Measurements from ENCODE around the gene AMMECR1L.
"Not testable (repeated sequence)": the region's sequence is repeated elsewhere in the genome, so short reads cannot be mapped to it uniquely, and the experiment has no call there.

AMMECR1L gene

DNA sequence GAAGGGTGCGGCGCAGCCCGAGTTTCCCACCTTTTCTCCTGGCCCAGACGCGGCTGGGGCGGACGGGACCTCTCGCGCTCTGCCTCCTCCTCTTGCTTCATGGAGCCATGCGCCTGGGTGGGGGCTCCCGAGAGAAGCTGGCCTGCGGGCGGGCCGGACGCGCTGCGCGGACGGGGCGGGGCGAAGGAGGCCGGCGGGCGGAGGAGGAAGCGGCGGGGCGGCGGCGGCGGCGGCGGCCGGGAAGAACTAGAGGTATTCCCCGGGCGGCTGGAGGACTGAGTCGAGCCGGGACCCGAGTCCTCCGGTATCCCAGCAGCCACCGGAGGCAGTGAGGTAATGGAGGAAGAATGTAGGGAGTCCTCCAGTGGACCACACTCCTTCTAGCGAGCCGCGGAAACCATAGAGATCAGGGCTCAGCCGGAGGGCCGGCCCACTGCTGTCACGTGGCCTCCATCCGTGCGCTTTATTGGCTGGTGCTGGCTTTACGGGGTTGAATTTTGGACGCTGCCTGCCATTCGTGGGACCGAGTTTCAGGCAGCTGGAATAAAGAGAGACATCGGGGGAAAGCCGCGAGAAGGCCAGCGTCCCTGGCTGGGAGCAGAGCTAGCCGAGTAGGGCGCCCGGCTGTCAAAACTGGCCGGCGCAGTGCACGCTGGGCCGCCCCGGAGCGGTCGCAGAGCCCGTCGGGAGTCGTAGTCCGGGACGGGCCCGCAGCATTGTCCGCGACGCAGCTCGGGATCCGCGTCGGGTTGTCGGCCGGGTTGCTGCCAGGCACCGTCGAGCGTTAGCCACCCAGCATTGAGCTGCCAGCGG is at the start of gene AMMECR1L:
Gene AMMECR1L (minus strand): TSS at position 177 of the 813 bp plus-strand sequence. CDS start 11,722 bp downstream, outside the sequence.
- not testable (repeated sequence) for DNase-seq

DNA sequence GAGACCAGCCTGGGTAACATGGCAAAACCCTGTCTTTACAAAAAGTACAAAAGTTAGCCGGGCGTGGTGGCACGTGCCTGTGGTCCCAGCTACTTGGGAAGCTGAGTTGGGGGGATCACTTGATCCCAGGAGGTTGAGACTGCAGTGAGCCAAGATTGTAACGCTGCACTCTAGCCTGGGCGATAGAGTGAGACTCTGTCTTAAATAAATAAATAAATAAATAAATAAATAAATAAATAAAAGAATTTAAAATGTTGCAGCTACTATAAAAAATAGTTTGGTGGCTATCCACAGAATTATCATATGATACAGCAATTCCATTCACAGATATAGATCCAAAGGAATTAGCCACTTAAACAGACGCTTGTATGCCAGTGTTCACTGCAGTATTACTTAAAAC is 49.6 kb upstream of the AMMECR1L start:
- DNase-seq, result no peak

DNA sequence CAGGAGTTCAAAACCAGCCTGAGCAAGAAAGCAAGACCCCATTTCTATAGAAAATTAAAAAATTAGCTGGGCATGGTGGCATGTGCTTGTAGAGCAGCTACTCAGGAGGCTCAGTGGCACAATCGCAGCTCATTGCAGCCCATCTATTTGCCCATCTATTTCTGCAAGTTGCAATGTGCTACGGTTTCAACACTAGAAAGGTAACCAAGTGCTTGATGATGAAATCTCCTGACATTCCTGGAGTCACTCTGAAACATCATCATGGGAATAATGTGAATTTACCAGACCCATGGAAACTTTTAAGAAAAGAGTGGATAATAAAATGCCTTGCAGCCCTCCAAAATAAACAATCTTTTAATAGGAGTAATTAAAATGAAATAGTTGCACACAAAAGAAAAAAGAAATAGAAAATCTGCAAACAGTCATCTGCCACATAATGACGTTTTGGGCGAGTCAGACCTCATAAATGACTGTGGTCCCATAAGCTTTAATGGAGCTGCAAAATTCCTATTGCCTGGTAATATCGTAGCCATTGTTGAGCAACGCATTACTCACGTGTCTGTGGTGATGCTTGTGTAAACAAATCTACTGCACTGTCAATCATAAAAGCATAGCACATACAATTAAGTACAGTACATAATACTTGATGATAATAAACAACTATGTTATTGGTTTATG is 46.6 kb upstream of the AMMECR1L start:
- DNase-seq, result no peak

DNA sequence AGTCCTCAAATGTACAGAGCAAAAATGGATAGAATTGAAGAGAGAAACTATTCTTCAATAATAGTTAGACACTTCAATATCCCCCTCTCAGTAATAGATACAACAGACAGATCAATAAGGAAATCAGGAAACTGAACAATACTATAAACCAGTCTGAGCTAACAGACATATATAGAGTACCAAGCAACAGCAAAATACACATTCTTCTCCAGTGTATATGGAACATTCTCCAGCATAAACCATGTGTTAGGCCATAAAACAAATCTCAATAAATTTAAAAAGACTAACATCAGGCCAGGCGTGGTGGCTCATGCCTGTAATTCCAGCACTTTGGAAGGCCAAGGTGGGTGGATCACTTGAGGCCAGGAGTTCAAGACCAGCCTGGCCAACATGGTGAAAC is 43.7 kb upstream of the AMMECR1L start:
- DNase-seq, result no peak

DNA sequence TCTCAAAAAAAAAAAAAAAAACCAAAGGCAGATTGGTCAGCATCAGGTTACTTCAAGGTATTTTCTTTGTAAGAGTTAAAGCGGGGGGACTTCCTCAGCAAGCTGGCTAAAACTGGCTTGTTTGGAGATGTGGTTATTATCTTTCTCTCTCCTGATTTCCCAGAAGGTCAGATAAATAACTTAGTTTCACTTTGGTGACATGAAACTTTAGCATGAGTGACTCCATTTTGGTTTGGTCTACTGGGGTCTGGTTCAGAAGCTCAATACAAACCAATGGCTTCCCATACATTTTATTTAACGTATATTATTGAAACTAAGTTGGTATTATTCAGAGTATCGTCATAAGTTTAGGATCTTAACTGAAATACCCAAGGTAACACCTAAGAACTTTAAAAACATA is 41.6 kb upstream of the AMMECR1L start:
- no peak for DNase-seq

DNA sequence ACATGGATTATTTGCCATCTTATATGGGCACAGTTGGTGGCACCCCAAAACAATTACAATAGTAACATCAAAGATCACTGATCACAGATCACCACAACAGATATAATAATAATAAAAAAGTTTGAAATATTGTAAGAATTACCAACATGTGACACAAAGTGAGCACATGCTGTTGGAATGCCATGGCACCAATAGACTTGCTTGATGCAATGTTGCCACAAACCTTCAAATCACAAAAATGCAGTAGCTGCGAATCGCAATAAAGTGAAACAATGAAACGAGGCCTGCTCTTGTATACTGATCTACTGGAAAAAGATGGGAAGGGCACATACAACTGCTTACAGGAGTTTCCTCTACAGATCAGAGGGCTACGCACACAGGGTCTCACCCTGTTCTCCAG is 32.2 kb upstream of the AMMECR1L start:
- DNase-seq, result no peak

DNA sequence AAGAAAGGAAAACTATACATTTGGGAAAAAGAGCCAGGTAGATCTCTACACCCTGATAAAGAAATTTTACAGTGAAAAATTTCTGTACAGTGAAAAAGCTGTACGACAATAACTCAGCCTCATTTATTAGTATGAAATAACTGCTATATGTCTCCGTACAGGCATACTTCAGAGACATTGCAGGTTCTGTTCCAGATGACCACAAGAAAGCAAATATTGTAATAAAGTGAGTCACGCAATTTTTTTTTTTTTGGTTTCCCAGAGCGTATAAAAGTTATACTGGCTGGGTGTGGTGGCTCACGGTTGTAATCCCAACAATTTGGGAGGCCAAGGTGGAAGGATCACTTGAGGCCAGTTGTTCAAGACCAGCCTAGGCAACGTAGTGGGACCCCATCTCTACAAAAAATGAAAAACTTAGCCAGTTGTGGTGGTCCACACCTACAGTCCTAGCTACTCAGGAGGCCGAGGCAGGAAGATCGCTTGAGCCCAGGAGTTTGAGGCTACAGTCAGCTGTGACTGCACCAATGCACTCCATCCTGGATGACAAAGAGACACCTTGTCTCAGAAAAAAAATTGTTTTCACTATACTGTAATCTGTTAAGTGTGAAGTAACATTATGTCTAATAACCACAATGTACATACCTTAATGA is 28.2 kb upstream of the AMMECR1L start:
- no peak for DNase-seq

DNA sequence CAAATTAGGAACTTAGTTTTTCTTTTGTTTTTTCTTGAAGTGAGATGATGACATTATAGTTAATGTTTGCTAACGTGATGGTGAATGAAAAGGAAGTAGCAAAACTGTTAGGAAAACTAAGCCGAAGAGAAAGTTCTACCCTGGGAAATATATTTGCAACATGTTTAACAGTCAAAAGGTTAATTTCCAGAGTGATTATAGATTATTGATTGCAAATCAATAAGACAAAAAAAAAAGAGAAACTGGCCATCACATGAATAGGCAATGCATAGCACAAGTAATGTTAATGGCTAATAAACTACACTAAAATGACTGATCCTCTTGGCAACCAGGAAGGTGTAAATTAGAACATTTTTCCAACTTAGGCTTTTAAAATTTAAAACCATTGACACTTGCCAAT is 26.0 kb upstream of the AMMECR1L start:
- no peak for DNase-seq

DNA sequence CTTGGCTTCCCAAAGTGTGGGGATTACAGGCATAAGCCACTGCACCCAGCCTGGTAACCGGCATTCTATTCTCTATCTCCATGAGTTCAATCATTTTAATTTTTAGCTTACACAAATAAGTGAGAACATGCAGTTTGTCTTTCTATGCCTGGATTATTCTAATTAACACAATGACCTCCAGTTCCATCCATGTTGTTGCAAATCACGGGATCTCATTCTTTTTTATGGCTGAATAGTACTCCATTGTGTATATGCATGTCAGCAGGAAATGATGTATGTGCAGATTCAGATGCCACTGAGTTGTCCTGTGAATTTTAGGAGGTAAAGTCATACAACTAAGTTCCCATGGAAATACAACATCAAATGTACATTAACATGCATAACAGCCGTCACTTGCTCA is 24.7 kb upstream of the AMMECR1L start:
- DNase-seq, result no peak

DNA sequence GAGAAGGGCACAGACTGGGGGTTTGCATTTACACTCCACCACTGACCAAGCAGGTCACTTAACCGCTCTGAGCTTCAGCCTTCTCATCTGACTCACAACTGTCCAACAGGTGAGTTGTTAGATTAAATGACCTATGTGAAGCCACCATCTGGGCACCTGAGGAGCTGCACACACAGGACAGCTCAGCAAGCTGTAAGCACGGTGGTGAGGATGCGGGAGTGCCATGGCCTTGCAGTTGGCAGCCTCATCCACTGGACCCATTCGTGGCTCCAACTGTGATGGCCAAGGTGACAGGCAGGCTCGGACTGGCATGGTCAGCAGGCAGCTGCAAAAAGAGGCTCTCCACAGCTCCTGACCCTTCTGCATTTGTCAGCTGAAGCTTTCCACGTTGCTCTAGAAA is 23.3 kb upstream of the AMMECR1L start:
- no peak for DNase-seq

DNA sequence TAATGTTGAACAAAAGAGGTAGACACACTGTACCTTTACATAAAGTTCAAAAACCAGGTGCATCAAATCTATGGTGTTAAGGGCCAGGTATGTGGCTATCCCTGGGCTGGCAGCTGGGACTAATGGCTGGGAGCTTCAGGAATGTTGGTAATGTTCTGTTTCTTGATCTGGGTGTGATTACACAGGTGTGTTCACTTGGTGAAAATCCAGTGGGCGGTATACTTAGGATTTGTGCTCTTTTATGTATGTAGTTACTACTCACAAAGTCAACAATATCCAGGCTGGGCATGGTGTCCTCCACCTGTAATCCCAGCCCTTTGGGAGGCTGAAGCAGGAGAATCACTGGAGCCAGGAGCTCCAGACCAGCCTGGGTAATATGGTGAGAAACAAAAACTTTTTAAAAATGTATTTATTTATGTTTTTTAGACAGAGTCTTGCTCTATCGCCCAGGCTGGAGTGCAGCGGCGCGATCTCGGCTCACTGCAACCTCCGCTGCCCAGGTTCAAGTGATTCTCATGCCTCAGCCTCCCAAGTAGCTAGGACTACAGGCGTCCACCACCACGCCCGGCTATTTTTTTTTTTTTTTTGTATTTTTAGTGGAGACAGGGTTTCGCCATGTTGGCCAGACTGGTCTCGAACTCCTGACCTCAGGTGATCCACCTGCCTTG is 22.1 kb upstream of the AMMECR1L start:
- DNase-seq, result not testable (repeated sequence)

DNA sequence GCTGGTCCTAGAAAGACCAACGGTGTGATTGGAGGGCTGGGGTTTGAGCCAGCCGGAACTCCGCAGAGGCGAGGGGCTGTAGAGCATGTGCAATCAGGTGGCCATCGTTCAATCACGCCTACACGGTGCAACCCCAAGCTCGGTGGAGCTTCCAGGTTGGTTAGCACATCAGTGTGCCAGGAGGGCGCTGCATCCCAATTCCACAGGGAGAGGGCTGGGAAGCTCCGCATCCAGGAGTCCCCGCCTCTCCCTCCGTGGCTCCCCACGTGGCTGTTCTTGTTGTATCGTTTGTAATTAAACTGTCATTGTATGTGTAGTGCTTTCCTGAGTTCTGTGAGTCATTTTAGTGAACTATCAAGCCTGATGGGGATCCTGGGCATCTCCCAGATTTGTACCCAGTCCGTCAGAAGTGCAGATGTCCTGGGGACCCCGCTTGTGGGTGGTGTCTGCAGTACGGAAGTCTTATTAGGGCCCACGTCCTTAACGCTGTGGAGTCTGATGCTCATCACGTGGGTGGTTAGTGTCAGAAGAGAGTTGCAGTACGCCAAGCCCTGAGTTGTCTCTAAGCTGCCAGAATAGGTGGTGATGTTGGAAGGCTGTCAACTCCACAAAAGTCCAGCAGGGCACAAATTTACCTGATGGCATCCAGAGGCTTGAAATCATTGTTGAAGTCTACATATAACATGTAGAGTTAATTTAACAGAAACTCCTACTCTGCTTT is 20.6 kb upstream of the AMMECR1L start:
- DNase-seq, result no peak

DNA sequence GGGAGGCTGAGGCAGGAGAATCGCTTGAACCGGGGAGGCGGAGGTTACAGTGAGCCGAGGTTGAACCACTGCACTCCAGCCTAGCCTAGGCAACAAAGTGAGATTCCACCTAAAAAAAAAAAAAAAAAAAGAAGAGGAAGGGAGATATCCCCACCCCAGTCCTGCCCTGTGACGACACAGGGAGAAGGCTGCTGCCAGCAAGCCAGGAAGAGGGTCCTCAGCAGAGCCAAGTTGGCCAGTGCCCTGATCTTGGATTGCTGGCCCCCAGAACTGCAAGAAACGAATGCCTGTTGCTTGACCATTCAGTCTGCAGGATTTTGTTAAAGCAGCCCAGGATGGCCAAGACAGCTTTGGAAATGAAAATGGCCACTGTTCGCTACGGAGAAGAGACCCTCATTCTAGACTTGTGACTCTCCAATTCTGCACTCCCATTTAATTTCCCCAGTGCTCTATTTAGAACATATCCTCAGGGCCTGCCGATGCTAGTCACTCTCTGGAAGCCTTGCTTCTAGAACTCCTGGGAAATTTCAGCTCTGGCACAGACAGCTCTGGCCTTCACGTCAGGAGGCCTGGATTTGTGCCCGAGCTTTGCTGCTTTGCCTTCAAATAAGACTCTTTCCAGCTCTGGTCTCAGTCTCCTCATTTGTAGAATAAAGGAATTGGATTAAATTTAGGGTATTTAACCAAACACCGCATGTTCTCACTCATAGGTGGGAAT is 15.7 kb upstream of the AMMECR1L start:
- DNase-seq, result no peak

DNA sequence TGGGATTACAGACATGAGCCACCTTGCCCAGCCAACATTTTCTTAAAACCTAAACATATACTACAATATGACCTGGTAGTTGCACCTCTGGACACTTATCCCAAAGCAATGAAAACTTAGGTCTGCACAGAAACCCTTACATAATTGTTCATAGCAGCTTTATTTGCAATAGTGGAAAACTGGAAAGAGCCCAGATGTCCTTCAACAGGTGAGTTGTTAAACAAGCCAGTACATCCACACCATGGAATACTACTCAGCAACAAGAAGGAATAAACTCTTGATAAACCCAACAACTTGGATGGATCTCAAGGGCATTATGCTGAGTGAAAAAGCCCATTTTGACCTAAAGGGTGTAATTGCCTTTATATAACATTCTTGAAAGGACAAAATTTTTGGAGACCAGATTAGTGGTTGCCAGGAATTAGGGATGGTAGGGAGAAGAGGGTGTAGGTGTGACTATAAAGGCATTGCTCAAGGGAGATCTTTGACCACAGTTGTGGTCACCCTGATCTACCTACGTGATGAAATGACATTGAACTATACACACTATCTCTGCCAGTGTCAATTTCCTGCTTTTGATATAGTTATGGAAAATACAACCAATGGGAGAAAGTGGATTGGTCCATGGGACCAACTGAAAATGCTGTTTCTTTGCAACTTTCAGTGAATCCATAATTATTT is 11.9 kb upstream of the AMMECR1L start:
- no peak for DNase-seq

DNA sequence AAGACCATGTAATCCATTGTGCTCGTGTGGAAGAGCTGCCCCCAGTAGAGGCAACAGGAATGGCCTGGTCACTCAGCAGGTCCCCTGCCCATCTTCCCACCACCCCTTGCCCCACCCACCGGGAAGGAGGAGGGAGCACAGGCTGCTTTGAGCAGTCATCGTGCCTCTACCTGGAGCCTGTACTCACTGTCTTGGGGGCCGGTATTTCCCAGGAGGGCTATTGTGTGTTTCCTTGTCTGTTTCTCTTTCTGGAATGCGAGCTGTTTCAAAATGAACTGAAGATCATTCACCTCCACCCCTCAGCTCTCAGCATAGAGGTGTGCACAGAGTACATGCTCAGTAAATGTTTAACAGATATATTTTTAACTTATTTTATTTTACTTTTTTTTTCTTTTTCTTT is 7.7 kb upstream of the AMMECR1L start:
- no peak for DNase-seq

DNA sequence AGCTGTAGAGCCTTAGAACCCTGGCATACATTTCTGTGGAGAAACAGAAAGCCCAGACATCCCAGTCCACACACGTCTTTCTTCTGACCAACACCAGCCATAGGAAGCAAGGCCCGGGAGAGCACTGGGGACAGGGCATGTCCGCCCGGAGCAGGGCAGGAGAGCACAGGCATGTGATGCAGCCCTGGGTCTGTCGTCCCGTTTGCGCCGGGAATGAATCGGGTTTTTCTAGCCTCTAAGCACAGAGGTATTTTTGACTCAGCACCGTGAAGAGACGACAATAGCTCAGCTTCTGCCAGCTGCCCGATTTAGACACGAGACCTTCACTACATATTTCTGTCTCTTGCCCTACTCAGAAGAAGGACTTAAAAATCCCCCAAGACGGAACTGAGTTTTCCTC is 7.3 kb upstream of the AMMECR1L start:
- DNase-seq, result no peak

DNA sequence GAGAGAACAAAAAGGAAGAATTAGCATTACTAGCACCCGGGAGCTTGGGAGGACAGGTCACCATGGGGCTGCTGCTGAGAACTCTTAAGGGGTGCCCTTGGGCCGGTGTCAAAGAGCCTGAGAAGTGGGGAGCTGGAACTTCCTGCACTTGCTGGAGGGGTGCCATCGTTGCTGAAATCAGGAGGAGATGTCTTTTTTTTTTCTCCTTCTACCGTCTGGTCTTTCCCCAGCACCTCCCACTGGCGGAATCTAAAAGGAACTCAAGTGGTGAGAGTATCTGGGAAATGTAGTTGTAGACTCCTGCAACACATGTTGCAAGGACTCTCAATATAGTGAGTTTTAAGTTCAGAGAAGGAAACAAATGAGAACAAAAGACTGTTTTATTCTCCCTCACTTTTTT is 6.1 kb upstream of the AMMECR1L start:
- DNase-seq, result no peak

DNA sequence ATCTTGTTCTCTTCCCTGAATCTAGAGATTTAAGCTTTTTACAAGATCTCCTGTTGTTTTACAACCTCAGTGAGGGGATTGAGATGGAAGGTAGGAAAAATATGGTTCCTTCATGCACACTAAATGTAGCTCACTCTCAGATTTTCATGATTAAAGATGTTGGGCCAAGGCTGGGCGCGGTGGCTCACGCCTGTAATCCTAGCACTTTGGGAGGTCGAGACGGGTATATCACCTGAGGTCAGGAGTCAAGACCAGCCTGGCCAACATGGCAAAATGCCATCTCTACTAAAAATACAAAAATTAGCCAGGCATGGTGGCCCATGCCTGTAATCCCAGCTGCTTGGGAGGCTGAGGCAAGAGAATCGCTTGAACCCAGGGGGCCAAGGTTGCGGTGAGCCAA is 5.0 kb upstream of the AMMECR1L start:
- not testable (repeated sequence) for DNase-seq

DNA sequence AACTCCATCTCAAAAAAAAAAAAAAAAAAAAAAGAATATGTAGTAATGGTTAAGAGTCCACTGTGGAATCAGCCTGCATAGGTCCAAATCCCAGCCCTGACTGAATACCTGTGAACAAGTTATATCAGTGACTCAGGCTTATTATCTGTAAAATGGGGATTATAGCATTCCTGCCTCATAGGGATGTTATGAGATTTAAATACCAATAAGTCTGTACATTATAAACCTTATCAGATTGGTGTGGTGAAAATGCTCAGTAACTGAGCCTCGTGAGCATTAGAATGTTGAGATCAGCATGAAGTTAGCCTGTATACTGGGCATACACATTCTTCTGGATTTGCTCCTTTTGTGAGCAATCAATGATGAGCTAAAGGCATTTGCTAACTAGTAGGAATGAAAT is 3.0 kb upstream of the AMMECR1L start:
- DNase-seq, result no peak

DNA sequence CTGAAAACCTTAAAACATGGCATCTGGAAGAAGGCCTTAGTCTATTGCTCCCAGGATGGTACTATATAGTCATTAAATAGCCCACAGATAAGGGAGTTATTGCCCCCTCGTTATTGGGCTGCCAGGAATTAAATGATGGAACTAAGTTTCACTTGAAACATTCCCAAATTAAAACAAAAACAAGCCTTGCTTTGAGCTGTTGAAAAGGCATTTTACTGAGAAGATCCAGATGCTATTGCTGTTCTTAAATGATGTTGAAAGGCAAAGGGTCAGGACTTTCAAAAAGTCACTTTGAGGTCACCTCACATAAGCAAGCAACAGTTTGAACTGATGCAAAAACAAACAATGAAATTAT is 2.0 kb upstream of the AMMECR1L start:
- no peak for DNase-seq

DNA sequence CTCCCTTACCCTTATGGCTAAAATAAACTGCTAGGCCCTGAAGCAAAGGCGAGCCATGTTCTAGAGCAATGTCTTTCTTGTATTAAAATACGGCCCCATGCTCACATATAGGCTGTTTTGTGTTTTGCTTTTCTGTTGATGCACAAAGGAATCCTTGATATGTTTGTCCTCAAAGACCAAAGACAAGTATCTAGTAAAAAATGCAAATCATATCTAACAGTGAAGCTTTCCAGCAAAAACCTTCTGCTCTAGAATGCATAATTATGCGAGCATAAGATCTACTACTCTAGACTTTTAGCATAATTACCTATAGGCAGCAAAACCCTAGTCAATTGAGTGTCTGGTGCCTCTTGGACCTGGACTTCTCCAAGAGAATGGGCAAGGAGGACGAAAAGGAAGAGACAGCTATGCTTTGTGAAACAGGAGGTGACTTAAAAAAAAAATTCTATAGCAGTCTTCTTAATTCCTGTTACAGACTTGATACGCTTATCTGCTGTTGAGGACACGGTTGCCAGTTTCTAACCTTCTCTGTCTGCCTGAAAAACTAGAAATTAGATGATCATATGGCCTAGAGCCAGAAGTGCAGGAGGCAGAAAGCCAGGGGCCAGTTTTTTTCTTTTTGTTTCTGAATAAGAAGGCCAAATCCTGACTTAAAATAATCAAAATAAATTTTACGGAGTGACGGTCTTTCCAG is 1.5 kb upstream of the AMMECR1L start:
- DNase-seq, result no peak
